Gastroesophageal sphincter (tissue), 3 donors: ENCODE results near the gene PKP3.

ENCODE experiments used
- EP300 ChIP-seq: sonication (generic); formaldehyde crosslinking; IDR thresholded peaks from one replicate; pipeline ENCODE4 v1.6.1; 2017; ENCODE audit warnings: antibody characterized with exemption, mild to moderate bottlenecking
- TF ChIP-seq, protein P1 (sequence below), 4 experiments: fragments of 200-600 bp in 2 of 4; fragments of 450-650 bp in 2 of 4; sonication (generic) in 1 of 4; IDR thresholded peaks; one replicate each; pipeline ENCODE4 v1.5.1; 2017 to 2019; ENCODE audit warnings: antibody characterized with exemption in 4 of 4, mild to moderate bottlenecking in 2 of 4, moderate library complexity in 2 of 4

DNA sequence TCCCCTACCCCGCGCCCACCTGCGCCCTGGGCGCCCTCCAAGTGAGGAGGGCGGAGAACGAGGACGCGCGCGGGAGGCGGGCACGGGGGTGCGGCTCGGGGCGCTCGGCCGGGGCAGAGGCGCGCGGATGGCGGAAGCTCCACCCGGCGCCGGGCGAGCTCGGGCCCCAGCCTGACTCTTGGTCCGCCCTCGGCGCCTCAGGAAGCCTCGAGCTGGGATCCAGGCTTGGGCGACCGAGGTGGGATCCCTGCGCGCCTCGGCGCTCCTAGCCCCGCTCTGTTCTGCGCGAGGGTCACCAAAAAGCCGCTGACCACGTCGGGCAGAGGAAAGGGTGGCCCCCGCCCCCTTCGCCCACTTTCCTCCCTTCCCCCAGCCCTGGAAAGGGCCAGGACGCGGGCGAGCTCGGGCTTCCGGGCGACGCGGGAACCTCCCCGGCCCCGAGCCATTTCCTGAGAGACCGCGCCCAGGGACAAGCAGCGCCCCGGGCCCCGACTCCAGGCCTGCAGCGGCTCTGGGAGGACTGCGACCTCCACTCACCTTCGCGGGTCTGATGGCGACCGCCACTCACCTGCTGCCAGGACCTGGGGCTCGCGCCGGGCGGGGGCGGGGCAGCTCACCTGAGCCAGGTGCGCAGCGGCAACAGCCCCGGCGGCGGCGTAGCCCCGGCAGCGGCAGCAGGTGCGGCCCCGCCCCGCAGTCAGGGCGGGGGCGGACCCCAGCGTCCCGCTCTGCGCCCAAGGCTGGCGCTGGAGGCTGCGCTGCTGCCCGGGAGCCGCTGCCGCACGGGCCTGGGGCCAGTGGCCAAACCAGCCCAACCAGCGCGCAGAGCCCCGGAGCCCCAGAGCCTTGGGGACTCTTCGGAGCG is 23.0 kb downstream of the PKP3 start:
- TF ChIP-seq, protein P1, sequence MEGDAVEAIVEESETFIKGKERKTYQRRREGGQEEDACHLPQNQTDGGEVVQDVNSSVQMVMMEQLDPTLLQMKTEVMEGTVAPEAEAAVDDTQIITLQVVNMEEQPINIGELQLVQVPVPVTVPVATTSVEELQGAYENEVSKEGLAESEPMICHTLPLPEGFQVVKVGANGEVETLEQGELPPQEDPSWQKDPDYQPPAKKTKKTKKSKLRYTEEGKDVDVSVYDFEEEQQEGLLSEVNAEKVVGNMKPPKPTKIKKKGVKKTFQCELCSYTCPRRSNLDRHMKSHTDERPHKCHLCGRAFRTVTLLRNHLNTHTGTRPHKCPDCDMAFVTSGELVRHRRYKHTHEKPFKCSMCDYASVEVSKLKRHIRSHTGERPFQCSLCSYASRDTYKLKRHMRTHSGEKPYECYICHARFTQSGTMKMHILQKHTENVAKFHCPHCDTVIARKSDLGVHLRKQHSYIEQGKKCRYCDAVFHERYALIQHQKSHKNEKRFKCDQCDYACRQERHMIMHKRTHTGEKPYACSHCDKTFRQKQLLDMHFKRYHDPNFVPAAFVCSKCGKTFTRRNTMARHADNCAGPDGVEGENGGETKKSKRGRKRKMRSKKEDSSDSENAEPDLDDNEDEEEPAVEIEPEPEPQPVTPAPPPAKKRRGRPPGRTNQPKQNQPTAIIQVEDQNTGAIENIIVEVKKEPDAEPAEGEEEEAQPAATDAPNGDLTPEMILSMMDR (IDR thresholded peaks at IDR 0.05), result no peak
- no peak for TF ChIP-seq EP300
